K562 (cell line): ENCODE data around the gene KLHL25. TPM values are rescaled to one million over a fixed set of nuclear protein-coding genes. Genes with fewer than 3 reads are reported as not detected.
A peak's percentile ranks its signal among the peaks of the same experiment; 100 is the strongest.

Source experiments
- ATAC-seq: fragments of 200-7000 bp; cut with Tn5 transposase; 3 replicates; pipeline ENCODE4 v1.9.1; 2020; ENCODE audit warnings: moderate library complexity
- BruUV-seq: library from RNA; stranded (reverse); fragments of 400-500 nt; replicated peaks from 2 replicates; lab custom pipeline; 2021; lab: Mats Ljungman, UMichigan
- CTCF ChIA-PET: fragments of 300-600 bp; formaldehyde crosslinking; extraction: SDS; loops from one replicate; lab custom pipeline; 2021; ENCODE audit warnings: low intra/inter-chr PET ratio; lab: Yijun Ruan, JAX
- POLR2A ChIA-PET: fragments of 300-600, 350-650 bp; sonication (Branson Sonifier 250); formaldehyde crosslinking; extraction: SDS; loops from one replicate; lab custom pipeline; 2021; ENCODE audit warnings: antibody characterized with exemption, inconsistent platforms; lab: Yijun Ruan, JAX
- DNase-seq, 4 experiments: peaks; one replicate each; pipeline versions ENCODE4 v3.0.0 to v3.0.0-alpha.2; 2011 to 2018; ENCODE audit warnings: low spot score in 3 of 4, mixed read lengths in 3 of 4; ENCODE audit errors: extremely low read depth in 1 of 4
- FAIRE-seq: peaks from 2 replicates; lab custom pipeline; 2011; peaks lifted over from hg19 to GRCh38; lab: Jason Lieb, UNC
- H2AFZ ChIP-seq: 2 replicates; pipeline ENCODE4 v1.6.0; 2011; ENCODE audit warnings: low read depth, low read length, control low read depth, inconsistent platforms
- H3K27ac ChIP-seq: fragments of 200-600 bp; 3 replicates; pipeline ENCODE4 v1.8.0; 2011; ENCODE audit warnings: low read depth, mild to moderate bottlenecking, control low read depth, inconsistent platforms, low read length, moderate library complexity, mixed read lengths; ENCODE audit errors: extremely low read depth
- H3K27me3 ChIP-seq, 2 experiments: fragments of 300-600 bp in 1 of 2; 2 replicates in 1 of 2; 3 replicates in 1 of 2; pipeline versions ENCODE4 v1.6.0 to v1.8.0; 2011; ENCODE audit warnings: inconsistent platforms in 2 of 2, low read length in 2 of 2, mild to moderate bottlenecking in 1 of 2, mixed read lengths in 1 of 2, moderate library complexity in 1 of 2; ENCODE audit not compliant: control insufficient read depth in 2 of 2, insufficient read depth in 2 of 2
- H3K36me3 ChIP-seq: fragments of 300-600 bp; 3 replicates; pipeline ENCODE4 v1.8.0; 2011; ENCODE audit warnings: mild to moderate bottlenecking, low read length, inconsistent platforms; ENCODE audit not compliant: control insufficient read depth, insufficient read depth
- H3K4me1 ChIP-seq, 2 experiments: fragments of 200-600 bp in 1 of 2; replicated peaks in 1 of 2; 2 replicates in 1 of 2; 3 replicates in 1 of 2; pipeline versions ENCODE4 v1.5.1 to v1.8.0; 2011; ENCODE audit warnings: inconsistent platforms in 2 of 2, low read length in 2 of 2, mild to moderate bottlenecking in 1 of 2, mixed read lengths in 1 of 2, moderate library complexity in 1 of 2; ENCODE audit not compliant: control insufficient read depth in 2 of 2, insufficient read depth in 2 of 2
- H3K4me2 ChIP-seq: 2 replicates; pipeline ENCODE4 v1.6.1; 2011; ENCODE audit warnings: low read length, control low read depth, inconsistent platforms, mixed read lengths; ENCODE audit not compliant: insufficient read depth
- H3K4me3 ChIP-seq: fragments of 200-600 bp; sonication (generic), shearing (Covaris generic); 2 replicates; pipeline ENCODE4 v1.5.1; 2016; ENCODE audit warnings: control low read depth, inconsistent platforms
- H3K79me2 ChIP-seq: fragments of 200-600 bp; 3 replicates; pipeline ENCODE4 v1.8.0; 2011; ENCODE audit warnings: low read length, inconsistent platforms; ENCODE audit not compliant: control insufficient read depth, insufficient read depth
- H3K9ac ChIP-seq, 2 experiments: 2 replicates each; pipeline versions ENCODE4 v1.6.0 to v1.6.1; 2011; ENCODE audit warnings: low read depth in 2 of 2, low read length in 2 of 2, control low read depth in 1 of 2, inconsistent platforms in 1 of 2, mild to moderate bottlenecking in 1 of 2, mixed read lengths in 1 of 2; ENCODE audit not compliant: insufficient read depth in 1 of 2
- H3K9me1 ChIP-seq: one replicate; pipeline ENCODE4 v1.6.0; 2011; ENCODE audit warnings: inconsistent platforms, mild to moderate bottlenecking, low read length, moderate library complexity; ENCODE audit not compliant: control insufficient read depth, insufficient read depth
- H3K9me3 ChIP-seq: replicated peaks from 2 replicates; pipeline ENCODE4 v1.5.1; 2011; ENCODE audit warnings: low read depth, low read length, inconsistent platforms; ENCODE audit not compliant: control insufficient read depth, insufficient read depth
- H4K20me1 ChIP-seq: replicated peaks from 2 replicates; pipeline ENCODE4 v1.6.1; 2011; ENCODE audit warnings: low read length, inconsistent platforms, mixed read lengths; ENCODE audit not compliant: control insufficient read depth, insufficient read depth
- HNRNPL ChIP-seq: fragments of 200-400 bp; formaldehyde crosslinking; IDR thresholded peaks from 2 replicates; pipeline ENCODE4 v1.6.1; 2017; ENCODE audit warnings: low read depth, mild to moderate bottlenecking, low read length
- NRF1 ChIP-seq, 2 experiments: fragments of 450-650 bp; IDR thresholded peaks in 1 of 2; conservative IDR thresholded peaks in 1 of 2; 2 replicates each; pipeline ENCODE4 v1.6.1; 2014; ENCODE audit warnings: mild to moderate bottlenecking in 2 of 2
- SRF ChIP-seq, 2 experiments: fragments of 250-450, 450-650 bp in 1 of 2; sonication (Bioruptor Pico) in 1 of 2; sonication (generic) in 1 of 2; formaldehyde crosslinking; IDR thresholded peaks; 2 replicates each; pipeline versions ENCODE4 v1.5.0 to v1.5.1; 2020 to 2022; ENCODE audit warnings: mild to moderate bottlenecking in 1 of 2, missing genetic modification reagents in 1 of 2
- WGBS: fragments of 100-300 bp; shearing (Covaris generic); methylation state at CpG from one replicate; pipeline ENCODE4 v1.1.6; 2016; ENCODE audit warnings: low coverage, mixed read lengths; ENCODE audit not compliant: insufficient coverage; ENCODE audit errors: missing lambda C conversion rate; 5-methylcytosine and 5-hydroxymethylcytosine counted together
- in situ Hi-C: fragments of 300-500 bp; cut with MboI; formaldehyde crosslinking; loops from 4 replicates; pipeline ENCODE4 v1.15.0; 2018; ENCODE audit warnings: inconsistent platforms, mixed read lengths
- intact Hi-C: fragments of 100-400 bp; cut with micrococcal nuclease; formaldehyde crosslinking; loops from 2 replicates; pipeline ENCODE4 v1.14.2; 2022
- polyA plus RNA-seq, 8 experiments: library from polyadenylated mRNA; depleted of rRNA in 4 of 8; stranded (reverse) in 5 of 8; unstranded in 3 of 8; fragments of >200 nt; fragmentation: Nextera tagmentation in 2 of 8; fragmentation: Illumina TruSeq in 1 of 8; extraction: Ambion mirVana in 2 of 8; extraction: Trizol in 1 of 8; gene quantifications; 2 replicates each; pipeline versions ENCODE4 v1.2.1 to v1.2.3, GENCODE V29; 2011 to 2014; ENCODE audit warnings: inconsistent platforms in 1 of 8, missing spikeins in 1 of 8
- total RNA-seq, 7 experiments: library from RNA; depleted of rRNA in 6 of 7; stranded (reverse); fragments of >200 nt in 6 of 7; fragmentation: Illumina TruSeq in 2 of 7; extraction: Trizol in 2 of 7; gene quantifications; 2 replicates each; pipeline versions ENCODE4 v1.2.1 to v1.2.3, GENCODE V29; 2011 to 2021; ENCODE audit warnings: low replicate concordance in 1 of 7

The KLHL25 gene
- total and polyA plus RNA-seq, 9 of the 15 experiments (the other 6 are each of a cell fraction or from before 2014, with no cell fraction given), result 0.04 to 0.14 (median 0.10) TPM; not detected in 3

GRCh38 chr15:85741662-85742061, 53.1 kb downstream of the KLHL25 start:
- in situ Hi-C loops (no loop called here), intact Hi-C loops (no loop called here)

GRCh38 chr15:85741021-85741421, 53.7 kb downstream of the KLHL25 start:
- no peak for DNase-seq
- no peak overlapping the region for H3K4me3 ChIP-seq
- no peak overlapping the region for H3K27ac ChIP-seq
- POLR2A ChIA-PET, result no interaction called here
- H4K20me1 ChIP-seq, result no peaks in the 10 kb centered on the region
- H3K4me1 ChIP-seq, result no peaks in the 10 kb centered on the region
- H3K27me3 ChIP-seq, result peaks cover 18 to 34% of the 10 kb centered on the region in 2 experiments
- intact Hi-C loops, result no loop called here
- H3K4me2 ChIP-seq, result no peak overlapping the region
- 0 out of 4 replicates have a peak, but pooled peaks of 1 of the 2 experiments have one; percentile 14 for TF ChIP-seq NRF1 (conservative IDR thresholded peaks at IDR 0.05 in 1 of 2, IDR thresholded peaks at IDR 0.05 in 1 of 2)
- no peak for TF ChIP-seq HNRNPL
- TF ChIP-seq, all 486 proteins: peak for 1
- CTCF ChIA-PET, result no interaction called here
- Histone ChIP-seq H2AFZ (no peak overlapping the region), H3K36me3 (no peaks in the 10 kb centered on the region), H3K9ac (no peak overlapping the region; a peak in 1 of 4 replicates), H3K9me1 (no peaks in the 10 kb centered on the region), H3K9me3 (no peaks in the 10 kb centered on the region), H3K79me2 (no peaks in the 10 kb centered on the region)
- no TSS peak for BruUV-seq
- FAIRE-seq, result no peak
- 0% methylated on average over 19 of the region's 20 CpGs for WGBS
- in situ Hi-C loops, result no loop called here
- ATAC-seq, result no peak

More at GRCh38 chr15:85741662-85742061, 53.1 kb downstream of the KLHL25 start:
- DNase-seq (no peak), ATAC-seq (no peak), FAIRE-seq (no peak)
- Histone ChIP-seq H3K4me3 (no peak overlapping the region), H3K9me3 (no peaks in the 10 kb centered on the region), H3K4me2 (no peak overlapping the region), H2AFZ (no peak overlapping the region), H3K36me3 (no peaks in the 10 kb centered on the region), H4K20me1 (no peaks in the 10 kb centered on the region), H3K27ac (no peak overlapping the region), H3K4me1 (no peaks in the 10 kb centered on the region), H3K9me1 (no peaks in the 10 kb centered on the region), H3K79me2 (no peaks in the 10 kb centered on the region), H3K9ac (no peak overlapping the region), H3K27me3 (peaks cover 18 to 34% of the 10 kb centered on the region in 2 experiments)
- WGBS, result 0% methylated on average over 7 of the region's 11 CpGs
- no peak for TF ChIP-seq SRF (CRISPR knock-in tag; IDR thresholded peaks at IDR 0.05)
- BruUV-seq, result no TSS peak
- ChIA-PET POLR2A (no interaction called here), CTCF (no interaction called here)
